Stimulated activated CD8-positive, alpha-beta memory T cell treated with anti-CD3 and anti-CD28 coated beads, Interleukin-2, amount 100 ng/mL, for 1 hour (primary cell): ENCODE results near the gene CCNB3.

Experiments used
- DNase-seq, 2 donors: peaks; one replicate each; pipeline ENCODE4 v3.0.0-alpha.2; 2020; ENCODE audit warnings: low read depth in 2 of 2

The CCNB3 gene

GRCh38 chrX:50343917-50344316 lies 139.4 kb downstream of the CCNB3 start:
- DNase-seq = no peak

- DNase-seq = no peak
Measured at GRCh38 chrX:50372966-50373365, 168.4 kb downstream of the CCNB3 start.

- DNase-seq = no peak
Measured at GRCh38 chrX:50375481-50376267, 171.1 kb downstream of the CCNB3 start.

- no peak for DNase-seq
Measured at GRCh38 chrX:50381729-50382415, 177.3 kb downstream of the CCNB3 start.

- no peak for DNase-seq
Measured at GRCh38 chrX:50386520-50386919, 182.0 kb downstream of the CCNB3 start.

GRCh38 chrX:50393902-50394301 lies 189.3 kb downstream of the CCNB3 start:
- DNase-seq = no peak
